BJ (cell line): Measurements from ENCODE around the gene RHOV. TPM values are rescaled to one million over a fixed set of nuclear protein-coding genes. Genes with fewer than 3 reads are reported as not detected.

Experiments
- CTCF ChIA-PET: fragments of 350-600 bp; formaldehyde crosslinking; extraction: SDS; loops from one replicate; lab custom pipeline; 2021; ENCODE audit warnings: antibody characterized with exemption, inconsistent platforms; lab: Yijun Ruan, JAX
- POLR2A ChIA-PET: fragments of 300-600 bp; sonication (Branson Sonifier 250); formaldehyde crosslinking; extraction: SDS; loops from one replicate; lab custom pipeline; 2021; ENCODE audit warnings: antibody characterized with exemption; lab: Charles Lee
- DNase-seq: peaks from one replicate; pipeline ENCODE4 v3.0.0-alpha.2; 2011; ENCODE audit warnings: low read depth
- H3K27me3 ChIP-seq: 2 replicates; pipeline ENCODE4 v1.6.0; 2011; ENCODE audit warnings: low read length; ENCODE audit not compliant: control insufficient read depth, insufficient read depth
- H3K36me3 ChIP-seq: 2 replicates; pipeline ENCODE4 v1.5.1; 2011; ENCODE audit warnings: low read length; ENCODE audit not compliant: control insufficient read depth, insufficient read depth
- H3K4me3 ChIP-seq: 2 replicates; pipeline ENCODE4 v1.5.1; 2011; ENCODE audit warnings: low read depth, mild to moderate bottlenecking, control low read depth, low read length
- polyA plus RNA-seq: library from polyadenylated mRNA; depleted of rRNA; stranded (reverse); fragments of >200 nt; gene quantifications from 2 replicates; pipeline ENCODE4 v1.2.3, GENCODE V29; 2011
- TF ChIP-seq, protein P1 (sequence below): IDR thresholded peaks from 2 replicates; pipeline ENCODE4 v1.5.1; 2011; ENCODE audit warnings: low read depth, mild to moderate bottlenecking, control low read depth, inconsistent platforms, low read length, moderate library complexity; ENCODE audit not compliant: insufficient read depth

RHOV gene
- polyA plus RNA-seq, 1 experiment = 0.28 TPM

DNA sequence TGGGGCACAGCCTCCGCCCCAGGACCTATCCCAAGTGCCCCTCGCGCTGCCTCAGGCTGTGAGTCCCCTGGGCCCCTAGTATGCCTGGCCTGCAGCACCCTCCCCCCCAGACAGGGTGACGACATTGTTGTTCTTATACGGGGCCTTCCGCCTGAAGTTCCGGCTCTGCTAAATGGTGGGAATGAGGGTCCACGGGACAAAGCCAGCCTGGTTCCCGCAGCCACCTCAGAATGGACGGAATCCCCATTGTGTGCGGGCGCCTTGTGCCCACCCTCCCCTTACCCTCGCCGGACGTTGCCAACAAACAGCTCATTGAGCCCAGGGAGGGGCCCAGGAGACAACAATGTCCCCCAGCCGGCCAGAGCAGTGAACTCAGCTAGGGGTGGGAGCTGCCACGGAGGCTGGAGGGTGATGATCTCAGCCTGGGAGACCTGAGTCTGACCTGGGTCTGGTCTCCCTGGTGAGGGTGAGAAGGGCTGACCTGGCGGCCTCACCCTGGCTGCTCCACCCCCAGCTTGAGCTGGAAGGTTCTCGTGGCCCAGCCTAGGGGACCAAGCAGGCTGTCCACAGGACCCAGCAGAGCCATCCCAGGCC, 44.9 kb upstream of the RHOV start:
- TF ChIP-seq, protein P1, sequence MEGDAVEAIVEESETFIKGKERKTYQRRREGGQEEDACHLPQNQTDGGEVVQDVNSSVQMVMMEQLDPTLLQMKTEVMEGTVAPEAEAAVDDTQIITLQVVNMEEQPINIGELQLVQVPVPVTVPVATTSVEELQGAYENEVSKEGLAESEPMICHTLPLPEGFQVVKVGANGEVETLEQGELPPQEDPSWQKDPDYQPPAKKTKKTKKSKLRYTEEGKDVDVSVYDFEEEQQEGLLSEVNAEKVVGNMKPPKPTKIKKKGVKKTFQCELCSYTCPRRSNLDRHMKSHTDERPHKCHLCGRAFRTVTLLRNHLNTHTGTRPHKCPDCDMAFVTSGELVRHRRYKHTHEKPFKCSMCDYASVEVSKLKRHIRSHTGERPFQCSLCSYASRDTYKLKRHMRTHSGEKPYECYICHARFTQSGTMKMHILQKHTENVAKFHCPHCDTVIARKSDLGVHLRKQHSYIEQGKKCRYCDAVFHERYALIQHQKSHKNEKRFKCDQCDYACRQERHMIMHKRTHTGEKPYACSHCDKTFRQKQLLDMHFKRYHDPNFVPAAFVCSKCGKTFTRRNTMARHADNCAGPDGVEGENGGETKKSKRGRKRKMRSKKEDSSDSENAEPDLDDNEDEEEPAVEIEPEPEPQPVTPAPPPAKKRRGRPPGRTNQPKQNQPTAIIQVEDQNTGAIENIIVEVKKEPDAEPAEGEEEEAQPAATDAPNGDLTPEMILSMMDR = no peak
- H3K36me3 ChIP-seq = no peaks in the 10 kb centered on the region
- DNase-seq = no peak
- CTCF ChIA-PET = interaction anchor here (1.3 to 2.2 kb wide), 2 partner anchors 23 to 104 kb away, joined by 3 to 11 read pairs; no protein-coding TSS in a partner anchor
- no peak overlapping the region for H3K4me3 ChIP-seq
- peaks cover 3% of the 10 kb centered on the region; the same call in 1 of the 2 replicates for H3K27me3 ChIP-seq
- POLR2A ChIA-PET = no interaction called here

- CTCF ChIA-PET = interaction anchor here (2.2 kb wide), 1 partner anchor 24 kb away, joined by 11 read pairs; no protein-coding TSS in a partner anchor
- TF ChIP-seq, protein P1 = no peak
- POLR2A ChIA-PET = no interaction called here
- Histone ChIP-seq H3K36me3 (no peaks in the 10 kb centered on the region), H3K4me3 (no peak overlapping the region), H3K27me3 (peaks cover 3% of the 10 kb centered on the region; the same call in 1 of the 2 replicates)
- DNase-seq = no peak
Measured at GRCh38 chr15:40918146-40918798, 44.2 kb upstream of the RHOV start.

DNA sequence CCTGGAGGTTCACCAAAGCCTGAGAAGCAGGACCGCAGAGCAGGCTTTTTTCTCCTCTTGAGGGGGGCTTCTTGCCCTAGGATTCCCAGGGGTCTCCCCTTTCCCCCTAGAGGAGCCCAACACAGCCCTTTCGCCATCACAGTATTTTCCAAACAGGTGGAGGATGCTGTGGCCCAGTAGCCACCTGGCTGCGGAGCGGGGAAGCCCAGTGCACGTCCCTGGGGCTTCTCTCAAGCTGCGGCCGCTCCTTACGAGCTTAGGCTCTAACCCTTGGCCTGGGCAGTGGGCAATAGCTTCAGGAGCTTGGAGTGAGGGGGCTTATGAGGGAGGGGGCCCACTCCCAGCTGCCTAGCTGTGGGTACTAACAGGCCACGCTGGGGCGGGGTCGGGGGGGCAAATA, 43.6 kb upstream of the RHOV start:
- no peaks in the 10 kb centered on the region for H3K36me3 ChIP-seq
- H3K27me3 ChIP-seq = peaks cover 2% of the 10 kb centered on the region; the same call in 1 of the 2 replicates
- POLR2A ChIA-PET = no interaction called here
- DNase-seq = no peak
- CTCF ChIA-PET = no interaction called here
- H3K4me3 ChIP-seq = no peak overlapping the region
- TF ChIP-seq, protein P1 = no peak

DNA sequence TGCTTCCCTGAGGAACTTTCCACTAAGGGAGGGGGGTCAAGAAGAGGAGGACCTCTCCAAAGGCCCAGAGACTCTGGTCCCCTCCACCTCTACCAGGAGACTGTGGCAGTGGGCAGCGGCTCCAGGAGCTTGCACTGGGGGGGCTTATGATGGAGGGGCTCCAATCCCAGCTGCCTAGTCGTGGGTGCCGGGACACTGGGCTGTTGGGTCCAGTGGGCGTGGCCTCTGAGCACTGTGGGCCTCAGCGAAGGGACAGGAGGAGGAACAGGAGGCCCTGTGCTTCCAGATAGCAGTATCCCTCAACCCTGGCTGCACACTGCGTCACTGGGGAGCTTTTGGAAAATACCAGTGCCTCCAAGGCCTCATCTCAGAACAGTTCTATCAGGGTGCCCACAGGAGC, 41.6 kb upstream of the RHOV start:
- CTCF ChIA-PET = interaction anchor here (0.9 to 2.2 kb wide), 8 partner anchors 9 to 315 kb away, joined by 3 to 6 read pairs (median 3); partner anchors contain the start of genes CHP1, DLL4 and EXD1

More for the DNA sequence above, 41.6 kb upstream of the RHOV start:
- no peaks in the 10 kb centered on the region for H3K27me3 ChIP-seq
- POLR2A ChIA-PET = no interaction called here
- DNase-seq = no peak
- no peaks in the 10 kb centered on the region for H3K36me3 ChIP-seq
- H3K4me3 ChIP-seq = no peak overlapping the region
- TF ChIP-seq, protein P1 = no peak
